ENCODE data around the gene PPM1H. TPM values are rescaled to one million over a fixed set of nuclear protein-coding genes. Genes with fewer than 3 reads are reported as not detected.

PPM1H gene
- total and polyA plus RNA-seq, 2 of the 8 experiments (the other 6 are each of a cell fraction or from before 2014, with no cell fraction given): 16.4 to 36.1 TPM

DNA sequence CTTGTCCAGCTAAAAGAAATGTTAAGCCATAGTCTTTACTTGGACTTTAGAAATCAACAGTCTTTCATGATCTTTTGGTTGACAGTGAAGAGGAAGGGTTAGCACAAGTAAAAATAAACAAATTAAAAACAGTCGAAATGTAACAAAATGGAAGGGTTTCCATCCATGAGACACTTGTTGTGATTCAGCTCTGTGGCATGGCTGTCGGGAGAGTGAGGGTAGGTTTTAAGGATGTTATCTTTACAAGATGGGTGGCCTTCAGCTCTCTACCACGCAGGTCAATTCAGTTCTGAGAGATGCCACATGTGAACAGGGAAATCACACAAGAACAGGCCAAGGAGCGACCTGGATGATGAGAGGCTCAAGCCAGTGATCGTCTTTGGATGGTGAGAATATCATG, 180.2 kb downstream of the PPM1H start:
- no peak overlapping the region for H2BK15ac ChIP-seq (ENCODE audit: low read length)
- no peak overlapping the region for H3K27ac ChIP-seq (ENCODE audit: low read depth, low read length)
- no peak overlapping the region for H3K4me2 ChIP-seq (ENCODE audit: insufficient read depth in 1 of 2, low read depth in 2 of 2, low read length in 2 of 2)
- H3K79me1 ChIP-seq (ENCODE audit: low read depth, low read length): no peaks in the 10 kb centered on the region
- H4K20me1 ChIP-seq (replicated peaks in 1 of 2; ENCODE audit: control insufficient read depth in 1 of 2, insufficient read depth in 2 of 2, low read length in 2 of 2): no peaks in the 10 kb centered on the region
- no peak overlapping the region for H2AK5ac ChIP-seq (ENCODE audit: low read depth, low read length)
- H4K5ac ChIP-seq (ENCODE audit: insufficient read length, low read depth, low read length): no peak overlapping the region
- no peak overlapping the region for H4K8ac ChIP-seq (ENCODE audit: extremely low read depth, insufficient read depth, low read length)
- no peak for DNase-seq (ENCODE audit: low read depth in 1 of 2, low spot score in 2 of 2)
- WGBS, 2 experiments (ENCODE audit: extremely low coverage in 1 of 2, insufficient coverage in 1 of 2, insufficient read length in 1 of 2, insufficient replicate concordance in 2 of 2, low coverage in 1 of 2, low lambda C conversion rate in 2 of 2, missing lambda C conversion rate in 1 of 2): 93% methylated on average over 5 of the region's 5 CpGs; no CpG with 5 or more reads in 1 of the 2 experiments
- H3K4me3 ChIP-seq (ENCODE audit: extremely low read depth in 1 of 4, insufficient read depth in 2 of 4, low read depth in 3 of 4, low read length in 4 of 4): no peak overlapping the region
- H4K91ac ChIP-seq (replicated peaks; ENCODE audit: insufficient read length, low read length): no peak overlapping the region
- H2BK5ac ChIP-seq (ENCODE audit: low read depth, low read length): no peak overlapping the region
- no peak overlapping the region for H3K4ac ChIP-seq (replicated peaks; ENCODE audit: insufficient read length, low read depth, low read length)
- H3K36me3 ChIP-seq (ENCODE audit: control insufficient read depth in 2 of 4, insufficient read depth in 4 of 4, low read length in 3 of 4): peaks cover 0 to 11% (median 0%) of the 10 kb centered on the region in 4 experiments; a peak in 3 of 8 replicates
- no peaks in the 10 kb centered on the region; the same call in 1 of the 2 replicates for H3K23me2 ChIP-seq (ENCODE audit: low read depth, low read length)
- H3K9ac ChIP-seq (replicated peaks in 1 of 4; ENCODE audit: extremely low read depth in 1 of 4, low read depth in 3 of 4, low read length in 3 of 4): no peak overlapping the region
- TF ChIP-seq CEBPB (IDR thresholded peaks at IDR 0.05; ENCODE audit: low read depth, low read length) (no peak), CBX5 (IDR thresholded peaks at IDR 0.05; ENCODE audit: low read depth, low read length) (no peak), CHD2 (IDR thresholded peaks at IDR 0.05; ENCODE audit: low read length) (no peak), SP2 (IDR thresholded peaks at IDR 0.05; ENCODE audit: low read length) (no peak), HDAC6 (IDR thresholded peaks at IDR 0.05; ENCODE audit: low read depth, low read length) (no peak), KDM1A (IDR thresholded peaks at IDR 0.05; ENCODE audit: borderline replicate concordance, low read length) (no peak)
- ChIA-PET POLR2A (ENCODE audit: partially characterized antibody) (no interaction called here), CTCF (ENCODE audit: partially characterized antibody) (interaction anchor here (1.2 kb wide), 1 partner anchor 43 kb away, joined by 3 read pairs; no protein-coding TSS in a partner anchor)
- H2BK20ac ChIP-seq (ENCODE audit: low read length): no peak overlapping the region
- no peak for FAIRE-seq
- no peak overlapping the region for H2BK12ac ChIP-seq (ENCODE audit: low read depth, low read length)
- no peak overlapping the region for H3K56ac ChIP-seq (replicated peaks; ENCODE audit: insufficient read length, low read depth, low read length)
- H3K18ac ChIP-seq (ENCODE audit: extremely low read depth, low read length): no peak overlapping the region
- no peak overlapping the region for H2AFZ ChIP-seq (ENCODE audit: low read length)
- H3K79me2 ChIP-seq (ENCODE audit: control insufficient read depth in 1 of 2, insufficient read depth in 2 of 2, low read length in 2 of 2): no peaks in the 10 kb centered on the region
- no peaks in the 10 kb centered on the region for H3K27me3 ChIP-seq (replicated peaks in 1 of 4; ENCODE audit: control insufficient read depth in 3 of 4, extremely low read depth in 1 of 4, insufficient read depth in 3 of 4, low read length in 3 of 4)
- no peak overlapping the region for H3K23ac ChIP-seq (ENCODE audit: insufficient read length)
- H3K14ac ChIP-seq (ENCODE audit: insufficient read length): no peak overlapping the region
- H3K9me3 ChIP-seq (ENCODE audit: insufficient read depth in 2 of 2, low read depth in 1 of 2, low read length in 1 of 2): 0 out of 4 replicates have a peak, but pooled peaks cover 5 to 8% of the 10 kb centered on the region in 2 experiments
- no peak overlapping the region for H2BK120ac ChIP-seq (replicated peaks; ENCODE audit: low read depth, low read length)
- peaks cover 0 to 9% (median 3%) of the 10 kb centered on the region in 4 experiments; a peak in 2 of 7 replicates for H3K4me1 ChIP-seq (replicated peaks in 1 of 4; ENCODE audit: control insufficient read depth in 3 of 4, insufficient read depth in 4 of 4, low read length in 3 of 4)
